Natural killer cell (primary cell): Measurements from ENCODE around the gene DMRT1. TPM values are rescaled to one million over a fixed set of nuclear protein-coding genes. Genes with fewer than 3 reads are reported as not detected.

Experiments used
- ATAC-seq, 3 donors: fragments of 150-1000 bp in 2 of 3; fragments of 200-7000 bp in 1 of 3; cut with Tn5 transposase; 1 replicate in 1 of 3; 2 replicates in 2 of 3; pipeline ENCODE4 v1.10.0; 2021; ENCODE audit warnings: mild to moderate bottlenecking in 2 of 3, moderate library complexity in 2 of 3
- DNase-seq, 2 donors: peaks; one replicate each; pipeline versions ENCODE4 v3.0.0 to v3.0.0-alpha.2; 2013 to 2021; ENCODE audit warnings: mixed read lengths in 1 of 2
- H3K27ac ChIP-seq: one replicate; pipeline ENCODE4 v1.5.1; 2013; ENCODE audit warnings: mild to moderate bottlenecking, low read length
- H3K27me3 ChIP-seq: one replicate; pipeline ENCODE4 v1.6.1; 2013; ENCODE audit warnings: low read length; ENCODE audit not compliant: control insufficient read depth, insufficient read depth
- H3K36me3 ChIP-seq: one replicate; pipeline ENCODE4 v1.6.1; 2013; ENCODE audit warnings: low read length; ENCODE audit not compliant: control insufficient read depth, insufficient read depth
- H3K4me1 ChIP-seq: one replicate; pipeline ENCODE4 v1.6.1; 2013; ENCODE audit warnings: low read length; ENCODE audit not compliant: control insufficient read depth, insufficient read depth
- H3K4me3 ChIP-seq: one replicate; pipeline ENCODE4 v1.5.1; 2013; ENCODE audit warnings: low read length
- H3K9me3 ChIP-seq: one replicate; pipeline ENCODE4 v1.6.1; 2013; ENCODE audit warnings: low read length; ENCODE audit not compliant: control insufficient read depth, insufficient read depth
- H3K27ac Mint-ChIP-seq, 2 donors: one replicate each; pipeline ENCODE4 v1.8.0; 2022; ENCODE audit warnings: mild to moderate bottlenecking in 2 of 2, mixed read lengths in 2 of 2, moderate library complexity in 1 of 2
- H3K27me3 Mint-ChIP-seq, 2 donors: one replicate each; pipeline ENCODE4 v1.8.0; 2022; ENCODE audit warnings: low read depth in 2 of 2, mixed read lengths in 2 of 2
- H3K36me3 Mint-ChIP-seq: one replicate; pipeline ENCODE4 v1.8.0; 2022; ENCODE audit warnings: mixed read lengths
- H3K4me1 Mint-ChIP-seq, 2 donors: one replicate each; pipeline ENCODE4 v1.8.0; 2022; ENCODE audit warnings: mixed read lengths in 2 of 2
- H3K4me3 Mint-ChIP-seq: one replicate; pipeline ENCODE4 v1.8.0; 2022; ENCODE audit warnings: mild to moderate bottlenecking, moderate library complexity, mixed read lengths
- H3K9me3 Mint-ChIP-seq, 2 donors: one replicate each; pipeline ENCODE4 v1.8.0; 2022; ENCODE audit warnings: mixed read lengths in 2 of 2
- CTCF ChIP-seq: fragments of 200-600 bp; IDR thresholded peaks from one replicate; pipeline ENCODE4 v1.8.0; 2022; ENCODE audit warnings: antibody characterized with exemption
- WGBS: methylation state at CpG from one replicate; pipeline ENCODE4 v1.1.7; 2013; ENCODE audit warnings: missing lambda C conversion rate; ENCODE audit not compliant: insufficient coverage; 5-methylcytosine and 5-hydroxymethylcytosine counted together
- intact Hi-C: fragments of 100-400 bp; cut with micrococcal nuclease; formaldehyde crosslinking; loops from one replicate; pipeline ENCODE4 v1.14.2; 2022
- total RNA-seq, 4 donors: library from RNA; stranded (reverse); fragments of 120-200 nt in 1 of 4; gene quantifications; one replicate each; pipeline versions ENCODE4 v1.2.3 to v1.2.4, GENCODE V29; 2013 to 2022

Gene DMRT1
- total RNA-seq, 3 donors from 2014 or later (not counting 1 experiment from before 2014, with no cell fraction given) = not detected

DNA sequence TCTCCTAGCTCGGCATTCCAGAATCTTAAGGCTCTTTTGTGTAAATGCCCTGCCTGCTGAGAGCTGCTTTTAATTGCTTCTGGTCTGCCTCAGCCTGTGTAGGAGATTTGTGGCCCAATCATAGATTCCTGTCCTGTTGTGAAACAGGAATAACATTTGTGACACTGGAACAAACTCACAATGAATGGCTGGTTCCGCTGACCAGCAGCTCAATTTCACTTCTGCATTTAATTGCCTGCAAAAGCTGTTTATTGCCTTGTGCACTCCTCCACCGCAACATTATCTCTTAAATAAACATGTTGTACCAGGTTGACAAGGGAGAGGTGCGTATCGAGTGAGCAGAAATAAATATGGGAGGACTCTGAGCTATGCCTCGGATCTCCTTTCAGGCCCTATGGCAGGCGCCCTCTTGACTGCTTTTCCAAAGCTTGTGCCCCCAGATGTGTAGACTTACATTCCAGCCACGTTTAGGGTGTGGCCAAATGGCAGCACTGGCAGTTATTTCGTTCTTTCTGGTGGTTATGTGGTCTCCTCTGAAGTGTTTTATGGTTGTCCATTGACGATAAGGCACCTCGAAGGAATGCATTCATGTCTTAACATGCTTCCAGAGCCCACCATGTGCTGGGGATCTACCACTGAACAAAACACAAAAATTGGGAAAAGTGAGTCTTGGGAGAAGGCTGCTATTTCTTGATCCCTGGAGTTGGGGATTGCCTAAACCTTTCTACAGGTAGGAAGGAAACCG lies 58.1 kb downstream of the DMRT1 start:
- 48% methylated on average over 12 of the region's 12 CpGs for WGBS
- no peak for DNase-seq
- ATAC-seq = no peak

GRCh38 chr9:903886-904285 lies 62.4 kb downstream of the DMRT1 start:
- TF ChIP-seq CTCF = no peak
- Mint-ChIP-seq H3K27me3 (peaks cover 30 to 46% of the 10 kb centered on the region in 2 donors), H3K4me3 (no peak overlapping the region), H3K36me3 (no peaks in the 10 kb centered on the region), H3K27ac (no peak overlapping the region), H3K4me1 (no peaks in the 10 kb centered on the region), H3K9me3 (no peaks in the 10 kb centered on the region)
- H3K27me3 ChIP-seq = peaks cover 11% of the 10 kb centered on the region
- DNase-seq (no peak), ATAC-seq (no peak)
- H3K4me3 ChIP-seq = no peak overlapping the region
- H3K36me3 ChIP-seq = no peaks in the 10 kb centered on the region
- intact Hi-C loops = no loop called here
- WGBS = 86% methylated on average over 1 of the region's 3 CpGs
- H3K9me3 ChIP-seq = no peaks in the 10 kb centered on the region
- no peak overlapping the region for H3K27ac ChIP-seq
- no peaks in the 10 kb centered on the region for H3K4me1 ChIP-seq

More for the DNA sequence above, 58.1 kb downstream of the DMRT1 start:
- Histone ChIP-seq H3K27me3 (peaks cover 5% of the 10 kb centered on the region), H3K4me3 (no peak overlapping the region), H3K4me1 (no peaks in the 10 kb centered on the region), H3K9me3 (no peaks in the 10 kb centered on the region), H3K36me3 (no peaks in the 10 kb centered on the region), H3K27ac (no peak overlapping the region)
- no peak for TF ChIP-seq CTCF
- Mint-ChIP-seq H3K36me3 (no peaks in the 10 kb centered on the region), H3K4me3 (no peak overlapping the region), H3K4me1 (no peaks in the 10 kb centered on the region), H3K27me3 (peaks cover 21 to 28% of the 10 kb centered on the region in 2 donors), H3K27ac (no peak overlapping the region), H3K9me3 (no peaks in the 10 kb centered on the region)
- intact Hi-C loops = no loop called here

DNA sequence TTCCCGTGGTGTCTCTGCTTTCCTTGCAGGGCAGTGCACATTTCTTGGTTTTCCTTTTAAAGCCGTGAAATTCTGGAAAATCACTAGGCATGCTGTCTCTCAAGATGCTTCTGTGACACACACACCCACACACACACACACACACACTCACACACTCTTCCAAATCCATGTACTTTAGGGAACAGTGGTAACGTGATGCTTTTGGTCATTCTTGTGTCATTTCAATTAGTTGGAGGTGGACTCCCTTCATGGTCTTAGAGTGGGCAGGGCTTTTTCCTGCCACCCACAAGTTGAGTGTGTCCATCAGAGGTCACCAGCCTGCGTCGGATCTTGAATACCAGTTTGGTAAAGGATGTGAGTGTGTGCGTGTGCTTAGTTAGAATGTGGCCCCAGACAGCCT lies 64.4 kb downstream of the DMRT1 start:
- ATAC-seq (peak in 1 of 3 donors; percentile 32), DNase-seq (no peak)
- intact Hi-C loops = no loop called here
- 72% methylated on average over 6 of the region's 6 CpGs for WGBS
- Histone ChIP-seq H3K4me1 (no peaks in the 10 kb centered on the region), H3K9me3 (no peaks in the 10 kb centered on the region), H3K4me3 (no peak overlapping the region), H3K27ac (no peak overlapping the region), H3K36me3 (no peaks in the 10 kb centered on the region), H3K27me3 (peaks cover 10% of the 10 kb centered on the region)
- Mint-ChIP-seq H3K27me3 (peaks cover 32 to 46% of the 10 kb centered on the region in 2 donors), H3K36me3 (no peaks in the 10 kb centered on the region), H3K27ac (no peak overlapping the region), H3K4me1 (no peaks in the 10 kb centered on the region), H3K4me3 (no peak overlapping the region), H3K9me3 (no peaks in the 10 kb centered on the region)
- no peak for TF ChIP-seq CTCF
